ENCODE data around the gene ZIC1. TPM values are rescaled to one million over a fixed set of nuclear protein-coding genes. Genes with fewer than 3 reads are reported as not detected.

Gene ZIC1
- total RNA-seq, 4 donors from 2014 or later, result not detected

DNA sequence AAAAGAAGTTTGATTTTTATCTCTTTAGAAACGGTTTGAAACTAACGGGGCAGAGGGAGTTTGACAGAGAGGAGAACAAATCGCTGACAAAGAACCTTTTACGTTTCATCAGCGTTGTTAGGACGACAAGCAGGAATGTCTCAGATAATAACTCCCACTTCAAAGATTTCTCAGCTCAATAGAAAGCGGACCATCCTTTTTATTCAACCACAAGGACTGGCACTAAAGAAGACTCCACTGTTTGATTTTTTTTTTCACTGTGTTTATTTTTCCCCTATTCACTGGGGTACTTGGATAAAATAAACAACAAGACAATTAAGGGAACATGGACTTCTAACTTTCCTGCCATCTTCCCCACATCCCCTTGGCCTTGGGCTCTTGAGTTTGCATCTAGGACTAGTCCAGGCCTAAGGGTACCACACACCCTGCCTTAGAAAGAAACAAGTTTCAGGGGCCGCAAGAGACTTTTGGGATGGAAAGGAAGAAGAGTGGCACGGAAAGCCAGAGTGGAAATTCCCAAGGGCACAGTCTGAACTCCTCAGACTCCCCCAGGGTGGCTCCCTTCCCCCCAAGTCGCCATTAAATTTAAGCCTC, 21.8 kb upstream of the ZIC1 start:
- in situ Hi-C loops (cut with MboI; ENCODE audit: low pct_ligation_motif_present in 1 of 4, low pct_unique_long_range_greater_than_20kb in 1 of 4, low sequenced_read_pairs in 3 of 4), result no loop called here

DNA sequence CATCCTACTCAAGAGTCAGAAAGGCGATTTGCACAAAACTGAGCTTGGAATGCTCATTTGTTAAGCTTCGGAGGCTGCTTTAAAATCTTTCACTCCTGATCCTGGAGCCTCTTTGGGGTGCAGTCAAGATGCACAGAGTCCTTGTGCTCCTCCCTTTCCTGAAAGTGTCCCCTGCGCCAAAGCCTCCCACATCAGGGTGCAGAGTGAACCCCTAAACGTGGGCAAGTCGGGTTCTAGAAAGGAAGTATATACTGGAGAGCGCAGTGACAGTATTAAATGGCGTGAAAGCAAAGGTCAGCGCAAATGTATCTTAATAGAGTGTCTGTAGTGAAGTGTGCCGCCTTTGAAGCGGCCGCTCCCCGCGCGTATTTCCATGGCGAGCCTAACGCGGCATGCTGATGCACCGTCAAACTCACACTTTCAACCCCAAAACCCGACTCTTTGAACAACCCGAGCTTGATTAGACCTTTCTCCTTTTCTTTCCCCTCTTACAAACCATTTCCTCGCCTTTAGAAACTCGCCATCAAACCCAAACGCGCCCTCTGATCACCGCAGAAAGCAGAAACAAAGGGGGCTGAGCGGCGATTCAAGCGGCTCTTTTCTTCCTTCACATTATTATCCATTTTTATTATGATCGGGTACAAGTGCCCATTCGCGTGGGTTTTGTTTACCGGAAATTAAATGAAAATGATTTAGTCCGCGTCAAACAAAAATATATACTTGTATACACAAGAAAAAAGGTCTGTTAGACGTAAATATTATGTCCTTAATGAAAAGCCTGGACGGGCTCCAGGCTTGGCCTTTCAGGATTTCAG, 21.1 kb upstream of the ZIC1 start:
- no peaks in the 10 kb centered on the region for H3K9me3 ChIP-seq
- in situ Hi-C loops (cut with MboI; ENCODE audit: low pct_ligation_motif_present in 1 of 4, low pct_unique_long_range_greater_than_20kb in 1 of 4, low sequenced_read_pairs in 3 of 4), result no loop called here
- no peaks in the 10 kb centered on the region for H3K36me3 ChIP-seq
- intact Hi-C loops (cut with DNase I; ENCODE audit: low total_unique reads), result no loop called here
- no peak for DNase-seq
- H3K4me3 ChIP-seq, result no peak overlapping the region
- peaks cover 0 to 14% (median 8%) of the 10 kb centered on the region in 4 donors for H3K4me1 ChIP-seq
- TF ChIP-seq, protein P1, sequence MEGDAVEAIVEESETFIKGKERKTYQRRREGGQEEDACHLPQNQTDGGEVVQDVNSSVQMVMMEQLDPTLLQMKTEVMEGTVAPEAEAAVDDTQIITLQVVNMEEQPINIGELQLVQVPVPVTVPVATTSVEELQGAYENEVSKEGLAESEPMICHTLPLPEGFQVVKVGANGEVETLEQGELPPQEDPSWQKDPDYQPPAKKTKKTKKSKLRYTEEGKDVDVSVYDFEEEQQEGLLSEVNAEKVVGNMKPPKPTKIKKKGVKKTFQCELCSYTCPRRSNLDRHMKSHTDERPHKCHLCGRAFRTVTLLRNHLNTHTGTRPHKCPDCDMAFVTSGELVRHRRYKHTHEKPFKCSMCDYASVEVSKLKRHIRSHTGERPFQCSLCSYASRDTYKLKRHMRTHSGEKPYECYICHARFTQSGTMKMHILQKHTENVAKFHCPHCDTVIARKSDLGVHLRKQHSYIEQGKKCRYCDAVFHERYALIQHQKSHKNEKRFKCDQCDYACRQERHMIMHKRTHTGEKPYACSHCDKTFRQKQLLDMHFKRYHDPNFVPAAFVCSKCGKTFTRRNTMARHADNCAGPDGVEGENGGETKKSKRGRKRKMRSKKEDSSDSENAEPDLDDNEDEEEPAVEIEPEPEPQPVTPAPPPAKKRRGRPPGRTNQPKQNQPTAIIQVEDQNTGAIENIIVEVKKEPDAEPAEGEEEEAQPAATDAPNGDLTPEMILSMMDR (IDR thresholded peaks at IDR 0.05), result no peak
- TF ChIP-seq POLR2A (IDR thresholded peaks at IDR 0.05) (no peak), POLR2AphosphoS5 (IDR thresholded peaks at IDR 0.05) (no peak), EP300 (IDR thresholded peaks at IDR 0.05; ENCODE audit: low read depth) (no peak)
- H3K27ac ChIP-seq, result no peak overlapping the region
- peaks cover 100% of the 10 kb centered on the region for H3K27me3 ChIP-seq
- WGBS, 2 donors (ENCODE audit: low coverage in 1 of 2), result 5 to 11% methylated on average over 7 to 36 of the region's 36 CpGs

More for the DNA sequence above, 21.8 kb upstream of the ZIC1 start:
- no peak overlapping the region for H3K4me3 ChIP-seq
- H3K9me3 ChIP-seq, result no peaks in the 10 kb centered on the region
- intact Hi-C loops (cut with DNase I; ENCODE audit: low total_unique reads), result no loop called here
- H3K27ac ChIP-seq, result no peak overlapping the region
- DNase-seq, result no peak
- peaks cover 100% of the 10 kb centered on the region for H3K27me3 ChIP-seq
- TF ChIP-seq POLR2AphosphoS5 (IDR thresholded peaks at IDR 0.05), result no peak
- TF ChIP-seq POLR2A (IDR thresholded peaks at IDR 0.05), result no peak
- TF ChIP-seq EP300 (IDR thresholded peaks at IDR 0.05; ENCODE audit: low read depth), result no peak
- TF ChIP-seq, protein P1 (IDR thresholded peaks at IDR 0.05), result no peak
- 6 to 16% methylated on average over 7 to 10 of the region's 10 CpGs for WGBS, 2 donors (ENCODE audit: low coverage in 1 of 2)
- H3K4me1 ChIP-seq, result peaks cover 0 to 8% (median 5%) of the 10 kb centered on the region in 4 donors
- H3K36me3 ChIP-seq, result no peaks in the 10 kb centered on the region

DNA sequence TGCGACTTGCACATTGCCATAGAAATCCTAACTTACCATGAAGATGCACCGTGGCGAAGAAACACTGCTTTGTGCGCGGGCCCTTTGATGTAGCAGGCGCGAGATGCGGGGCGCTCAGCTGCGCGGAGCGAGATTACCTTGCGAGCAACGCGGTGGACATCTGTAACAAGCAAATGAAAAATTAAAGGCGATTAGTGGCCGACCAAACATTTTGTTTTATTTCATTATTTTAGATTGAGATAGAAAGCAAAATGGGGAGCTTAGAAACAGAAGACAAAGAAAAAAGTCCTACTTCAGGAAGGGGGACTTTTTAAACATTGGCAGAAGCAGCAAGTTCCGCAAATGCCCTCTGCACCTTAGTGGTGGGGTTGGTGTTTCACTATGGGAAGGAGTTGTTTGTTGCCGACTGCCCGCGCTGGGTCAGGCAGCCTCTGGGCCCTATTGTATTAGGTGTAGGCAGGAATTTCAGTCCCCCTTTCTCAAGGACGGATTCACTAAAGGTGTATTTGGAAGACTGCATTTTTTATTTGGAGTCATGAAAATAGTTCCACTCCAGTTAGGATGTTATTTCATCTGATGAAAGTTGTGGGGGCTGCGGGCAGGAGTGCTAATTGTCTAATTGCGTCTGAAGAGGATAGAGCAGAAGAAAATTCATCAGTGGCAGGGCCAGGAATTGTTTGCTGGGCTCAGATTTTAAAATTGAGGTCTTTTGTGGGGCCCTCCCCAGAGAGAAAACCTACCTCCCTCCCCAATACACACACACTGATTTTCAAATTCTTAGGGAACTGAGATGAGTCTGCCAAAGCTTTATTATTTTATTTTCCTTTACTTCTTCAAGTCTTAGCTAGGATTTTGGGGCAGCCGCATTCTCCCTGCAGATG, 20.2 kb upstream of the ZIC1 start:
- no peaks in the 10 kb centered on the region for H3K36me3 ChIP-seq
- in situ Hi-C loops (cut with MboI; ENCODE audit: low pct_ligation_motif_present in 1 of 4, low pct_unique_long_range_greater_than_20kb in 1 of 4, low sequenced_read_pairs in 3 of 4) (no loop called here), intact Hi-C loops (cut with DNase I; ENCODE audit: low total_unique reads) (no loop called here)
- H3K4me1 ChIP-seq, result peaks cover 0 to 22% (median 16%) of the 10 kb centered on the region in 4 donors
- TF ChIP-seq EP300 (IDR thresholded peaks at IDR 0.05; ENCODE audit: low read depth), result no peak
- TF ChIP-seq POLR2AphosphoS5 (IDR thresholded peaks at IDR 0.05), result no peak
- TF ChIP-seq, protein P1 (IDR thresholded peaks at IDR 0.05), result no peak
- no peak for TF ChIP-seq POLR2A (IDR thresholded peaks at IDR 0.05)
- H3K9me3 ChIP-seq, result no peaks in the 10 kb centered on the region
- H3K27ac ChIP-seq, result no peak overlapping the region
- WGBS, 2 donors (ENCODE audit: low coverage in 1 of 2), result 15% methylated on average over 22 to 25 of the region's 25 CpGs
- peaks cover 100% of the 10 kb centered on the region for H3K27me3 ChIP-seq
- H3K4me3 ChIP-seq, result no peak overlapping the region
- no peak for DNase-seq

DNA sequence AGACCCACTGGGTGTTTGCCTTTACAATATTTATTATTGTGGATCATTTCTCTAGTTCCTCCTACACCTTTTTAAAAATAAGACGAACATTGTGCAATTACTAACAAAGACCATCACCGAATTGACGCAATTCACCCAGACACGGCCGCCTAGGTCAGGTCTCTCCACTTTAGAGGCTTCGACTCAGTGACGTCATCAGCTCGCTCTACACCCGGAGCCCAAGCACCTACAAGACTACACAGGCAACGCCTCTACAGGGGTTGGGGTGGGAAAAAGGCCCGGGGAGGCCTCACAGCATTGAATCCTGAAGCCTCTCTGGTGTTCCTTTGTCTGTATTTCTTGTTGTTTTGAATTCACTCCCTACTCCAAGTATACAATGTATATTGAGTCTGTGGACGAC, 19.4 kb upstream of the ZIC1 start:
- intact Hi-C loops (cut with DNase I; ENCODE audit: low total_unique reads), result no loop called here
- 0 to 14% methylated on average over 1 to 12 of the region's 12 CpGs for WGBS, 2 donors (ENCODE audit: low coverage in 1 of 2)

More for the DNA sequence above, 19.4 kb upstream of the ZIC1 start:
- TF ChIP-seq POLR2A (IDR thresholded peaks at IDR 0.05) (no peak), EP300 (IDR thresholded peaks at IDR 0.05; ENCODE audit: low read depth) (no peak), POLR2AphosphoS5 (IDR thresholded peaks at IDR 0.05) (no peak)
- TF ChIP-seq, protein P1 (IDR thresholded peaks at IDR 0.05), result no peak
- no peak overlapping the region for H3K27ac ChIP-seq
- H3K4me1 ChIP-seq, result peaks cover 0 to 22% (median 17%) of the 10 kb centered on the region in 4 donors
- H3K36me3 ChIP-seq, result no peaks in the 10 kb centered on the region
- H3K4me3 ChIP-seq, result no peak overlapping the region
- DNase-seq, result no peak
- in situ Hi-C loops (cut with MboI; ENCODE audit: low pct_ligation_motif_present in 1 of 4, low pct_unique_long_range_greater_than_20kb in 1 of 4, low sequenced_read_pairs in 3 of 4), result no loop called here
- H3K9me3 ChIP-seq, result no peaks in the 10 kb centered on the region
- H3K27me3 ChIP-seq, result peaks cover 100% of the 10 kb centered on the region
